ENCODE data around the gene RELN.

DNA sequence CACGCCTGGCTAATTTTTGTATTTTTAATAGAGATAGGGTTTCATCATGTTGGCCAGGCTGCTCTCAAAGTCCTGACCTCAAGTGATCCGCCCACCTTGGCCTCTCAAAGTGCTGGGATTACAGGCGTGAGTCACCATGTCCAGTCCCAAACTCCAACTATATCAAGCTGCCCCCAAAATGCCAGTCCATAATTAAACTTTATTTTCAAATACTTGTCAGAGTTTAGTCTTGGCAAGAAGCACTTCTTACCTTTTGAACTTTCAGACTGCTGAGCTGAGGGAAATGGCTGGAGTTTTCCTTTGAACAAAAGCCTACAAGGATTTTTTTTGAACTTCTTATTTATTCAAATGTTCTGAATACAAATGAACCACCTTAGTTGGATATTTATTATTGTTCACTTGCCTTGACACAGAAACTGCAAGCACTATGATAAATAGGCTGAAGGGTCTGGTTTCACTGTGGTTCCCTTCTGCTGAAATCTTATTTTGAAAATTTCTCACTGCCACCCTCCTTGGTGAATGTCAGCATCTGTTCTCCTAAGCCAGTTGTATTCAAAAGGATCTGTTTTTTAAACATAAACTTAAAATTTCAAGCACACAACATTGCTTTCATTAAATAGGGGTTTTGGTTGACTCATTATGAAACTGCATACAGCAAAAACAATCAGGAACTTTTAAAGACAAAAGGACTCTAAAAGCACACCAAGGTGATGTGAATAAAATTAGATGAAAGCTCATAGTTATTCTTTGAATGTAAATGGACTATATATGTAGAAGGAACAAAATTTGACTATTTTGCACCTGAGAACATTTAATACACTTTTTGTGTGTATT, 441.8 kb downstream of the RELN start:
- TF ChIP-seq, protein P1, sequence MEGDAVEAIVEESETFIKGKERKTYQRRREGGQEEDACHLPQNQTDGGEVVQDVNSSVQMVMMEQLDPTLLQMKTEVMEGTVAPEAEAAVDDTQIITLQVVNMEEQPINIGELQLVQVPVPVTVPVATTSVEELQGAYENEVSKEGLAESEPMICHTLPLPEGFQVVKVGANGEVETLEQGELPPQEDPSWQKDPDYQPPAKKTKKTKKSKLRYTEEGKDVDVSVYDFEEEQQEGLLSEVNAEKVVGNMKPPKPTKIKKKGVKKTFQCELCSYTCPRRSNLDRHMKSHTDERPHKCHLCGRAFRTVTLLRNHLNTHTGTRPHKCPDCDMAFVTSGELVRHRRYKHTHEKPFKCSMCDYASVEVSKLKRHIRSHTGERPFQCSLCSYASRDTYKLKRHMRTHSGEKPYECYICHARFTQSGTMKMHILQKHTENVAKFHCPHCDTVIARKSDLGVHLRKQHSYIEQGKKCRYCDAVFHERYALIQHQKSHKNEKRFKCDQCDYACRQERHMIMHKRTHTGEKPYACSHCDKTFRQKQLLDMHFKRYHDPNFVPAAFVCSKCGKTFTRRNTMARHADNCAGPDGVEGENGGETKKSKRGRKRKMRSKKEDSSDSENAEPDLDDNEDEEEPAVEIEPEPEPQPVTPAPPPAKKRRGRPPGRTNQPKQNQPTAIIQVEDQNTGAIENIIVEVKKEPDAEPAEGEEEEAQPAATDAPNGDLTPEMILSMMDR (tag by site-specific recombination; IDR thresholded peaks at IDR 0.05), result no peak
- TF ChIP-seq ZBTB8A (tag by site-specific recombination; IDR thresholded peaks at IDR 0.05) (no peak), TRIM28 (IDR thresholded peaks at IDR 0.05; ENCODE audit: borderline replicate concordance, low read length) (no peak), KLF10 (tag by site-specific recombination; IDR thresholded peaks at IDR 0.05) (no peak), ZNF544 (tag by site-specific recombination; IDR thresholded peaks at IDR 0.05) (no peak), ZFP41 (tag by site-specific recombination; IDR thresholded peaks at IDR 0.05; ENCODE audit: borderline replicate concordance) (no peak), SP2 (tag by site-specific recombination; IDR thresholded peaks at IDR 0.05) (no peak), TCF7L2 (IDR thresholded peaks at IDR 0.05; ENCODE audit: borderline replicate concordance, low read depth, low read length) (no peak), ZNF155 (tag by site-specific recombination; IDR thresholded peaks at IDR 0.05) (no peak), ZNF473 (tag by site-specific recombination; IDR thresholded peaks at IDR 0.05) (no peak), YY1 (tag by site-specific recombination; IDR thresholded peaks at IDR 0.05) (no peak), ZNF776 (tag by site-specific recombination; IDR thresholded peaks at IDR 0.05; ENCODE audit: borderline replicate concordance) (no peak), ZNF146 (tag by site-specific recombination; IDR thresholded peaks at IDR 0.05) (no peak), ZNF664 (tag by site-specific recombination; IDR thresholded peaks at IDR 0.05) (no peak)

All from HEK293 (cell line).